SK-N-SH (cell line): Measurements from ENCODE around the gene ZNF649. TPM values are rescaled to one million over a fixed set of nuclear protein-coding genes. Genes with fewer than 3 reads are reported as not detected.

Experiments
- CTCF ChIA-PET: fragments of 300-600, 350-600 bp; formaldehyde crosslinking; extraction: SDS; loops from one replicate; lab custom pipeline; 2021; lab: Yijun Ruan, JAX
- POLR2A ChIA-PET: fragments of 350-600 bp; sonication (Branson Sonifier 250); formaldehyde crosslinking; extraction: SDS; loops from one replicate; lab custom pipeline; 2020; ENCODE audit warnings: antibody characterized with exemption, inconsistent platforms; lab: Yijun Ruan, JAX
- DNase-seq: peaks from one replicate; pipeline ENCODE4 v3.0.0; 2012
- H2AFZ ChIP-seq: fragments of 200-600 bp; sonication (generic); 2 replicates; pipeline ENCODE4 v1.8.1; 2016; ENCODE audit warnings: antibody characterized with exemption, mild to moderate bottlenecking, low read depth
- H3F3A ChIP-seq: fragments of 200-600 bp; sonication (generic); replicated peaks from 2 replicates; pipeline ENCODE3; 2016; ENCODE audit warnings: antibody characterized with exemption, mild to moderate bottlenecking; ENCODE audit not compliant: insufficient read depth
- H3K27ac ChIP-seq, 2 experiments: fragments of 200-500 bp in 1 of 2; fragments of 200-600 bp in 1 of 2; sonication (Bioruptor generic) in 1 of 2; sonication (generic), shearing (Covaris generic) in 1 of 2; 2 replicates each; pipeline versions ENCODE4 v1.5.1 to v1.6.1; 2014 to 2016; ENCODE audit warnings: low read depth in 2 of 2, inconsistent platforms in 1 of 2, low read length in 1 of 2, mild to moderate bottlenecking in 1 of 2, mixed read lengths in 1 of 2
- H3K27me3 ChIP-seq: fragments of 200-600 bp; sonication (generic), shearing (Covaris generic); 2 replicates; pipeline ENCODE4 v1.6.1; 2016; ENCODE audit warnings: mixed run types; ENCODE audit not compliant: insufficient read depth
- H3K36me3 ChIP-seq, 2 experiments: fragments of 200-500 bp in 1 of 2; fragments of 200-600 bp in 1 of 2; sonication (Bioruptor generic) in 1 of 2; sonication (generic) in 1 of 2; replicated peaks in 1 of 2; 2 replicates each; pipeline versions ENCODE3 to v1.5.1; 2014 to 2016; ENCODE audit warnings: low read length in 1 of 2, mild to moderate bottlenecking in 1 of 2; ENCODE audit not compliant: insufficient read depth in 2 of 2, control insufficient read depth in 1 of 2
- H3K4me1 ChIP-seq, 2 experiments: fragments of 200-500 bp in 1 of 2; fragments of 200-600 bp in 1 of 2; sonication (Bioruptor generic) in 1 of 2; sonication (generic), shearing (Covaris generic) in 1 of 2; 2 replicates each; pipeline versions ENCODE4 v1.5.1 to v1.6.1; 2014 to 2016; ENCODE audit warnings: low read depth in 1 of 2, low read length in 1 of 2, mixed run types in 1 of 2; ENCODE audit not compliant: insufficient read depth in 2 of 2, control insufficient read depth in 1 of 2
- H3K4me2 ChIP-seq: fragments of 200-600 bp; sonication (generic), shearing (Covaris generic); 2 replicates; pipeline ENCODE4 v1.6.1; 2017; ENCODE audit warnings: mixed run types
- H3K4me3 ChIP-seq, 2 experiments: fragments of 200-500 bp in 1 of 2; fragments of 200-600 bp in 1 of 2; sonication (Bioruptor generic) in 1 of 2; sonication (generic), shearing (Covaris generic) in 1 of 2; 2 replicates each; pipeline versions ENCODE4 v1.5.1 to v1.8.1; 2014 to 2016; ENCODE audit warnings: low read depth in 2 of 2, inconsistent platforms in 1 of 2, low read length in 1 of 2, mild to moderate bottlenecking in 1 of 2, mixed read lengths in 1 of 2, moderate library complexity in 1 of 2
- H3K79me2 ChIP-seq: fragments of 200-600 bp; sonication (generic); 2 replicates; pipeline ENCODE4 v1.8.1; 2017; ENCODE audit warnings: mild to moderate bottlenecking; ENCODE audit not compliant: insufficient read depth
- H3K9ac ChIP-seq: fragments of 200-600 bp; sonication (generic); 2 replicates; pipeline ENCODE4 v1.6.1; 2017; ENCODE audit warnings: mixed run types
- H3K9me2 ChIP-seq: fragments of 200-600 bp; sonication (generic); 2 replicates; pipeline ENCODE4 v1.6.1; 2017; ENCODE audit warnings: mixed run types
- H3K9me3 ChIP-seq: fragments of 200-600 bp; sonication (generic); 2 replicates; pipeline ENCODE4 v1.6.1; 2017; ENCODE audit warnings: mixed run types, mild to moderate bottlenecking, moderate library complexity
- H4K20me1 ChIP-seq: fragments of 200-600 bp; sonication (generic); 2 replicates; pipeline ENCODE4 v1.6.1; 2017; ENCODE audit warnings: mild to moderate bottlenecking, mixed run types; ENCODE audit not compliant: insufficient read depth
- CTCF ChIP-seq: fragments of 200-600 bp; sonication (generic); IDR thresholded peaks from 2 replicates; pipeline ENCODE4 v1.6.1; 2017; ENCODE audit warnings: antibody characterized with exemption, mild to moderate bottlenecking, moderate library complexity
- ELF1 ChIP-seq: IDR thresholded peaks from 2 replicates; pipeline ENCODE4 v1.4.0; 2012
- FOSL2 ChIP-seq: IDR thresholded peaks from 2 replicates; pipeline ENCODE4 v1.4.0; 2012; ENCODE audit warnings: low read depth, mild to moderate bottlenecking, moderate library complexity, borderline replicate concordance
- FOXJ3 ChIP-seq: sonication (generic); formaldehyde crosslinking; IDR thresholded peaks from 2 replicates; pipeline ENCODE4 v1.5.1; 2020; ENCODE audit warnings: mild to moderate bottlenecking, missing genetic modification reagents
- GABPA ChIP-seq: IDR thresholded peaks from 2 replicates; pipeline ENCODE4 v1.4.0; 2012; ENCODE audit warnings: low read depth, mild to moderate bottlenecking
- MEF2A ChIP-seq: IDR thresholded peaks from 2 replicates; pipeline ENCODE4 v1.4.0; 2012; ENCODE audit warnings: low read depth, borderline replicate concordance
- NRF1 ChIP-seq: IDR thresholded peaks from 2 replicates; pipeline ENCODE4 v1.6.1; 2012; ENCODE audit warnings: low read depth, mild to moderate bottlenecking, low read length
- POLR2AphosphoS5 ChIP-seq: IDR thresholded peaks from 2 replicates; pipeline ENCODE4 v1.6.1; 2012; ENCODE audit warnings: low read depth, low read length
- REST ChIP-seq: IDR thresholded peaks from 2 replicates; pipeline ENCODE4 v1.6.1; 2012; ENCODE audit warnings: mild to moderate bottlenecking, low read depth, low read length, moderate library complexity
- RXRA ChIP-seq: IDR thresholded peaks from 2 replicates; pipeline ENCODE4 v1.4.0; 2012; ENCODE audit warnings: low read depth, mild to moderate bottlenecking, borderline replicate concordance
- SMC3 ChIP-seq: IDR thresholded peaks from 2 replicates; pipeline ENCODE4 v1.6.1; 2012; ENCODE audit warnings: low read depth, low read length, improper control_type of control experiment
- ZBTB33 ChIP-seq: IDR thresholded peaks from 2 replicates; pipeline ENCODE4 v1.4.0; 2012; ENCODE audit warnings: low read depth, borderline replicate concordance
- WGBS: methylation state at CpG from one replicate; pipeline ENCODE4 v1.1.6; 2017; ENCODE audit warnings: low lambda C conversion rate; 5-methylcytosine and 5-hydroxymethylcytosine counted together
- polyA plus RNA-seq, 3 experiments: library from polyadenylated mRNA; depleted of rRNA; stranded (reverse); fragments of >200 nt; gene quantifications; 2 replicates each; pipeline ENCODE4 v1.2.3, GENCODE V29; 2012
- TF ChIP-seq, protein P1 (sequence below): fragments of 150-350 bp; IDR thresholded peaks from 2 replicates; pipeline ENCODE4 v1.6.1; 2016; ENCODE audit warnings: mild to moderate bottlenecking, low read depth, low read length
- TF ChIP-seq, protein P2 (sequence below): IDR thresholded peaks from 2 replicates; pipeline ENCODE4 v1.4.0; 2012; ENCODE audit warnings: low read depth
- TF ChIP-seq, protein P3 (sequence below): IDR thresholded peaks from 2 replicates; pipeline ENCODE4 v1.4.0; 2012; ENCODE audit warnings: low read depth, borderline replicate concordance

The ZNF649 gene
- polyA plus RNA-seq, 1 of the 3 experiments (the other 2 are of a cell fraction) = 1.5 TPM

DNA sequence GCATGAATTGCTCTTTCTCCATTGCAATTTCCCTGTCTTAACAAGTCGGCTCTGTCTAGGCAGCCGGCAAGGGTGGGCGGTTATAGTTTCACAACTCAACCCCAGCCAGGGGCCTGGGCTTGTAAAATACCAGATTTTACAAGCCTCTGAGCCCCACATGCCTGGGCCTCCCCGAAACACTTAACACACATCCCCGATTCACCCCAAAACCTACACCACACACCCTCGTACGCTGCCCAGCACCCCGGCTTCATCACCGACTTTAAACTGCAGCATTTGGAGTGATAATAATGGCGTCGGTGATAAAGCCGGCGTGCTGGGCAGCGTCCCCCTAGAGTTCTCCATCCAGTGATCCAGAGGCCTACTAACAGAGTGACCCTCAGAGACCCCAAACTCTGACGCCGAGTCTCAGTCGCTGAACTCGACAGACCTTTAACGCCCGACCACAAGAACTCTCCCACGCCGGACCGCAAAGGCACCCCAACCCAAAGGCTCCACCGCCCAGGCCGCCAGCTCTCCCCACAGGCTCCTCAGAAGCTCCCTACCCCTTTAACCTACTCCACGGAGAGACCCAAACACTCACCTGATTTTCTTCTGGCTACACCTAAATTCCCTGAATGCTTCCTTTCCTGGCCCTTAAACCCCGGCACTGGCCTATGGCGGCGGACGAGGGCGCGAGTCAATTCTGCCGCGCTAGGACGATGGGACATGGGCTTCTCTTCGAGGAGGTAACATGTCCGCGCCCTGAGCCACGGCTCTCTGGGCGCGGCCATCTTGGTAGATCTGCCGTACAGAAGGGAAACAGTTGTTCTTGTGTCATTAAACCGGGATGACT is at the start of gene ZNF649 (continued):
- TF ChIP-seq, protein P1, sequence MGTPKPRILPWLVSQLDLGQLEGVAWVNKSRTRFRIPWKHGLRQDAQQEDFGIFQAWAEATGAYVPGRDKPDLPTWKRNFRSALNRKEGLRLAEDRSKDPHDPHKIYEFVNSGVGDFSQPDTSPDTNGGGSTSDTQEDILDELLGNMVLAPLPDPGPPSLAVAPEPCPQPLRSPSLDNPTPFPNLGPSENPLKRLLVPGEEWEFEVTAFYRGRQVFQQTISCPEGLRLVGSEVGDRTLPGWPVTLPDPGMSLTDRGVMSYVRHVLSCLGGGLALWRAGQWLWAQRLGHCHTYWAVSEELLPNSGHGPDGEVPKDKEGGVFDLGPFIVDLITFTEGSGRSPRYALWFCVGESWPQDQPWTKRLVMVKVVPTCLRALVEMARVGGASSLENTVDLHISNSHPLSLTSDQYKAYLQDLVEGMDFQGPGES = no peak
- TF ChIP-seq FOSL2 (no peak), POLR2AphosphoS5 (peak; percentile 78; the same call in 1 of the 2 replicates), NRF1 (no peak), MEF2A (no peak), RXRA (no peak)
- TF ChIP-seq, protein P2, sequence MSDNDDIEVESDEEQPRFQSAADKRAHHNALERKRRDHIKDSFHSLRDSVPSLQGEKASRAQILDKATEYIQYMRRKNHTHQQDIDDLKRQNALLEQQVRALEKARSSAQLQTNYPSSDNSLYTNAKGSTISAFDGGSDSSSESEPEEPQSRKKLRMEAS = peak; percentile 74; the same call in 1 of the 2 replicates
- TF ChIP-seq, protein P3, sequence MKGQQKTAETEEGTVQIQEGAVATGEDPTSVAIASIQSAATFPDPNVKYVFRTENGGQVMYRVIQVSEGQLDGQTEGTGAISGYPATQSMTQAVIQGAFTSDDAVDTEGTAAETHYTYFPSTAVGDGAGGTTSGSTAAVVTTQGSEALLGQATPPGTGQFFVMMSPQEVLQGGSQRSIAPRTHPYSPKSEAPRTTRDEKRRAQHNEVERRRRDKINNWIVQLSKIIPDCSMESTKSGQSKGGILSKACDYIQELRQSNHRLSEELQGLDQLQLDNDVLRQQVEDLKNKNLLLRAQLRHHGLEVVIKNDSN = no peak

DNA sequence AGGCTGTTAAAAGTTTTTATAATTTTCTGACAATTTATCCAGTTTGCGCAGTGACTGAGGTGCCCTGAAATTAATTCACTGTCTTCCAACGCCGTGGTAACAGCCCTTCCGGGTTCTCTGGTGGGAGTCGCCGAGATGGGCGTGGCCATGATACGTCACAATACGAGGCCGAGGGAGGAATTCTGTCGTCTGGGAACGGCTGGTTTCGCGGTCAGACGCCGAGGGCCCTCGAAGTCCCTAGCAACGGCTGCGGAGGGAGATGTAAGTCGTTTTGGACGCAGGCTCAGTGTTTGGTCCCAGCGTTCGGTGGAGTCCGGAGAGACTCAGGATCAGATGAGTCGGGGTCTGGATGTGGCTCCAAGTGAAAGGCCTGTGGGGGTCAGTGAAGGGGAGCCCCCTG is 44.2 kb upstream of the ZNF649 start:
- H4K20me1 ChIP-seq = no peaks in the 10 kb centered on the region
- no peaks in the 10 kb centered on the region for H3K4me1 ChIP-seq
- no peaks in the 10 kb centered on the region for H3K9me2 ChIP-seq
- CTCF ChIA-PET = no interaction called here
- POLR2A ChIA-PET = no interaction called here
- no peaks in the 10 kb centered on the region for H3K79me2 ChIP-seq
- peak; percentile 70 for DNase-seq
- H3K9ac ChIP-seq = no peak overlapping the region
- peak overlapping the region; percentile 55; the same call in 1 of the 2 replicates for H2AFZ ChIP-seq
- H3K27me3 ChIP-seq = no peaks in the 10 kb centered on the region
- peaks cover 4% of the 10 kb centered on the region; the same call in 1 of the 2 replicates for H3K9me3 ChIP-seq
- TF ChIP-seq ELF1 (0 out of 2 replicates have a peak, but pooled peaks have one; percentile 19), GABPA (no peak)
- 11% methylated on average over 20 of the region's 25 CpGs for WGBS
- peak overlapping the region; percentile 28; the same call in 1 of the 2 replicates for H3K4me2 ChIP-seq
- H3K4me3 ChIP-seq = peak overlapping the region; percentile 37 to 46; a peak in 3 of 4 replicates
- H3K27ac ChIP-seq = no peak overlapping the region
- no peaks in the 10 kb centered on the region for H3F3A ChIP-seq
- peaks cover 12 to 22% of the 10 kb centered on the region in 2 experiments for H3K36me3 ChIP-seq

- H3K9ac ChIP-seq = no peak overlapping the region
- no peak overlapping the region for H3K4me2 ChIP-seq
- H3K9me2 ChIP-seq = no peaks in the 10 kb centered on the region
- no peak overlapping the region for H3K27ac ChIP-seq
- ChIA-PET CTCF (no interaction called here), POLR2A (no interaction called here)
- WGBS = 63% methylated on average over 1 of the region's 1 CpG
- H3F3A ChIP-seq = no peaks in the 10 kb centered on the region
- H4K20me1 ChIP-seq = no peaks in the 10 kb centered on the region
- H3K9me3 ChIP-seq = peaks cover 17% of the 10 kb centered on the region
- no peak overlapping the region for H2AFZ ChIP-seq
- H3K36me3 ChIP-seq = peaks cover 32 to 45% of the 10 kb centered on the region in 2 experiments
- no peak for DNase-seq
- H3K79me2 ChIP-seq = no peaks in the 10 kb centered on the region
- H3K4me3 ChIP-seq = no peak overlapping the region
- no peaks in the 10 kb centered on the region for H3K27me3 ChIP-seq
- no peaks in the 10 kb centered on the region for H3K4me1 ChIP-seq
- no peak for TF ChIP-seq REST
- TF ChIP-seq FOXJ3 = no peak
- no peak for TF ChIP-seq ZBTB33
- no peak for TF ChIP-seq SMC3
- no peak for TF ChIP-seq CTCF
These were observed 41.8 kb upstream of the ZNF649 start for GRCh38 chr19:51946602-51947001.
